ENCODE data around the gene RNF31.

- no peak for TF ChIP-seq CTCF (IDR thresholded peaks at IDR 0.05; ENCODE audit: poor library complexity)
- TF ChIP-seq EZH2 (IDR thresholded peaks at IDR 0.05; ENCODE audit: borderline replicate concordance): no peak
- no peak for TF ChIP-seq EZH2phosphoT487 (IDR thresholded peaks at IDR 0.05; ENCODE audit: low read depth, severe bottlenecking, unreplicated experiment)
Measured at GRCh38 chr14:24160499-24160849, 13.2 kb downstream of the RNF31 start.
